PC-9 (cell line): ENCODE data around the gene C3orf49. TPM values are rescaled to one million over a fixed set of nuclear protein-coding genes. Genes with fewer than 3 reads are reported as not detected.

ENCODE experiments used
- BruUV-seq: library from RNA; stranded (reverse); fragments of 400-500 nt; replicated peaks from 2 replicates; lab custom pipeline; 2021; lab: Mats Ljungman, UMichigan
- CTCF ChIA-PET: fragments of 300-600 bp; sonication (Branson Sonifier 250); formaldehyde crosslinking; loops from one replicate; lab custom pipeline; 2022; ENCODE audit warnings: antibody characterized with exemption; lab: Charles Lee
- POLR2A ChIA-PET: fragments of 300-600 bp; sonication (Branson Sonifier 250); formaldehyde crosslinking; loops from one replicate; lab custom pipeline; 2022; ENCODE audit warnings: antibody characterized with exemption; ENCODE audit not compliant: unreplicated experiment; lab: Charles Lee
- DNase-seq, 2 experiments: peaks; one replicate each; pipeline versions ENCODE4 v3.0.0 to v3.0.0-alpha.2; 2015 to 2022; ENCODE audit warnings: mixed read lengths in 1 of 2
- H2AFZ ChIP-seq: fragments of 200-600 bp; sonication (generic); 2 replicates; pipeline ENCODE4 v1.8.1; 2017; ENCODE audit warnings: antibody characterized with exemption
- H3F3A ChIP-seq: fragments of 200-600 bp; sonication (generic); 2 replicates; pipeline ENCODE4 v1.8.1; 2017; ENCODE audit warnings: antibody characterized with exemption, mild to moderate bottlenecking, low read depth; ENCODE audit not compliant: insufficient read depth
- H3K27ac ChIP-seq: fragments of 200-600 bp; sonication (generic); 2 replicates; pipeline ENCODE4 v1.6.1; 2016; ENCODE audit warnings: mixed run types
- H3K27me3 ChIP-seq: fragments of 200-600 bp; sonication (generic); 2 replicates; pipeline ENCODE4 v1.6.1; 2016; ENCODE audit warnings: low read depth, mixed run types; ENCODE audit not compliant: insufficient read depth
- H3K36me3 ChIP-seq: fragments of 200-600 bp; sonication (generic); 2 replicates; pipeline ENCODE4 v1.6.1; 2016; ENCODE audit warnings: low read depth, mixed run types
- H3K4me1 ChIP-seq: fragments of 200-600 bp; sonication (generic); replicated peaks from 2 replicates; pipeline ENCODE4 v1.6.1; 2016; ENCODE audit warnings: mixed run types; ENCODE audit not compliant: insufficient read depth
- H3K4me2 ChIP-seq: fragments of 200-600 bp; sonication (generic); 2 replicates; pipeline ENCODE4 v1.6.1; 2017; ENCODE audit warnings: mixed run types
- H3K4me3 ChIP-seq: fragments of 200-600 bp; sonication (generic); 2 replicates; pipeline ENCODE4 v1.6.1; 2016; ENCODE audit warnings: mixed run types
- H3K79me2 ChIP-seq: fragments of 200-600 bp; sonication (generic); 2 replicates; pipeline ENCODE4 v1.6.1; 2017; ENCODE audit warnings: low read depth, mixed run types
- H3K9me2 ChIP-seq: fragments of 200-600 bp; sonication (generic); 2 replicates; pipeline ENCODE4 v1.8.1; 2017; ENCODE audit warnings: mild to moderate bottlenecking; ENCODE audit not compliant: insufficient read depth
- H3K9me3 ChIP-seq: fragments of 200-600 bp; sonication (generic); 2 replicates; pipeline ENCODE4 v1.8.1; 2016; ENCODE audit warnings: low read depth; ENCODE audit not compliant: insufficient read depth
- H4K20me1 ChIP-seq: fragments of 200-600 bp; sonication (generic); 2 replicates; pipeline ENCODE4 v1.8.1; 2017; ENCODE audit not compliant: insufficient read depth
- CTCF ChIP-seq: fragments of 200-600 bp; sonication (generic); conservative IDR thresholded peaks from 2 replicates; pipeline ENCODE4 v1.6.1; 2017; ENCODE audit warnings: mixed run types, antibody characterized with exemption, mild to moderate bottlenecking, moderate library complexity
- EZH2 ChIP-seq: fragments of 200-600 bp; sonication (generic); IDR thresholded peaks from 2 replicates; pipeline ENCODE4 v1.8.0; 2017; ENCODE audit warnings: antibody characterized with exemption, low read depth
- intact Hi-C: fragments of 100-400 bp; cut with micrococcal nuclease; formaldehyde crosslinking; loops from one replicate; pipeline ENCODE4 v1.10.0; 2022; ENCODE audit not compliant: unreplicated experiment
- total RNA-seq: library from RNA; stranded (reverse); gene quantifications from 2 replicates; pipeline ENCODE4 v1.2.3, GENCODE V29; 2021

C3orf49 gene
- total RNA-seq, 1 experiment from 2014 or later, result not detected

GRCh38 chr3:63842127-63842526 is 23.0 kb downstream of the C3orf49 start:
- intact Hi-C loops, result no loop called here
- CTCF ChIA-PET, result no interaction called here
- Histone ChIP-seq H4K20me1 (no peaks in the 10 kb centered on the region; the same call in 1 of the 2 replicates), H3K4me2 (no peak overlapping the region), H3F3A (no peaks in the 10 kb centered on the region), H3K9me2 (no peaks in the 10 kb centered on the region), H3K27me3 (no peaks in the 10 kb centered on the region), H3K79me2 (peaks cover 15% of the 10 kb centered on the region; the same call in 1 of the 2 replicates), H3K4me1 (no peaks in the 10 kb centered on the region; the same call in 1 of the 2 replicates), H3K4me3 (no peak overlapping the region), H3K36me3 (no peaks in the 10 kb centered on the region), H3K9me3 (no peaks in the 10 kb centered on the region), H3K27ac (no peak overlapping the region), H2AFZ (no peak overlapping the region)
- TF ChIP-seq CTCF (no peak), EZH2 (no peak)
- POLR2A ChIA-PET, result no interaction called here
- no peak for DNase-seq
- no TSS peak for BruUV-seq

- no peak for TF ChIP-seq EZH2
- TF ChIP-seq CTCF, result no peak
Measured at GRCh38 chr3:63845215-63845614, 26.1 kb downstream of the C3orf49 start.

GRCh38 chr3:63847718-63848450 is 28.8 kb downstream of the C3orf49 start:
- no peaks in the 10 kb centered on the region for H3K36me3 ChIP-seq
- BruUV-seq, result no TSS peak
- peak overlapping the region; percentile 5; the same call in 1 of the 2 replicates for H3K4me3 ChIP-seq
- peak overlapping the region; percentile 38 for H3K4me2 ChIP-seq
- H4K20me1 ChIP-seq, result no peaks in the 10 kb centered on the region
- peak; percentile 41 to 60 for DNase-seq
- TF ChIP-seq CTCF (no peak), EZH2 (no peak)
- peaks cover 17% of the 10 kb centered on the region for H3K4me1 ChIP-seq
- no peaks in the 10 kb centered on the region for H3K9me3 ChIP-seq
- 0 out of 2 replicates have a peak overlapping the region, but pooled peaks have one; percentile 16 for H3K27ac ChIP-seq
- ChIA-PET CTCF (interaction anchor here (0.7 to 1.1 kb wide), 2 partner anchors 22 to 113 kb away, joined by 3 read pairs; no protein-coding TSS in a partner anchor), POLR2A (interaction anchor here (0.7 kb wide), 1 partner anchor 1873 kb away, joined by 21 read pairs; no protein-coding TSS in a partner anchor)
- H3K27me3 ChIP-seq, result no peaks in the 10 kb centered on the region
- H2AFZ ChIP-seq, result no peak overlapping the region
- no peaks in the 10 kb centered on the region for H3F3A ChIP-seq
- H3K9me2 ChIP-seq, result no peaks in the 10 kb centered on the region
- H3K79me2 ChIP-seq, result peaks cover 19% of the 10 kb centered on the region; the same call in 1 of the 2 replicates
- intact Hi-C loops, result no loop called here

More at GRCh38 chr3:63845215-63845614, 26.1 kb downstream of the C3orf49 start:
- H3F3A ChIP-seq, result no peaks in the 10 kb centered on the region
- no peaks in the 10 kb centered on the region for H3K36me3 ChIP-seq
- H3K4me2 ChIP-seq, result no peak overlapping the region
- BruUV-seq, result no TSS peak
- H3K9me2 ChIP-seq, result no peaks in the 10 kb centered on the region
- DNase-seq, result no peak
- H3K9me3 ChIP-seq, result no peaks in the 10 kb centered on the region
- POLR2A ChIA-PET, result no interaction called here
- CTCF ChIA-PET, result no interaction called here
- no peaks in the 10 kb centered on the region; the same call in 1 of the 2 replicates for H4K20me1 ChIP-seq
- no peak overlapping the region for H3K27ac ChIP-seq
- H3K4me3 ChIP-seq, result no peak overlapping the region
- intact Hi-C loops, result no loop called here
- no peaks in the 10 kb centered on the region for H3K27me3 ChIP-seq
- H2AFZ ChIP-seq, result no peak overlapping the region
- H3K4me1 ChIP-seq, result peaks cover 17% of the 10 kb centered on the region
- peaks cover 15% of the 10 kb centered on the region; the same call in 1 of the 2 replicates for H3K79me2 ChIP-seq
